ENCODE results near the gene BGN.
A peak's percentile ranks its signal among the peaks of the same experiment; 100 is the strongest.

The BGN gene

GRCh38 chrX:153494541-153495361, at the start of gene BGN:
Gene BGN, plus strand, starts transcription at chrX:153494980. Its CDS starts 9,652 bp downstream, at chrX:153504632.
- no peak within 1 kb of the TSS for H3K27ac ChIP-seq (ENCODE audit: low read length)

DNA sequence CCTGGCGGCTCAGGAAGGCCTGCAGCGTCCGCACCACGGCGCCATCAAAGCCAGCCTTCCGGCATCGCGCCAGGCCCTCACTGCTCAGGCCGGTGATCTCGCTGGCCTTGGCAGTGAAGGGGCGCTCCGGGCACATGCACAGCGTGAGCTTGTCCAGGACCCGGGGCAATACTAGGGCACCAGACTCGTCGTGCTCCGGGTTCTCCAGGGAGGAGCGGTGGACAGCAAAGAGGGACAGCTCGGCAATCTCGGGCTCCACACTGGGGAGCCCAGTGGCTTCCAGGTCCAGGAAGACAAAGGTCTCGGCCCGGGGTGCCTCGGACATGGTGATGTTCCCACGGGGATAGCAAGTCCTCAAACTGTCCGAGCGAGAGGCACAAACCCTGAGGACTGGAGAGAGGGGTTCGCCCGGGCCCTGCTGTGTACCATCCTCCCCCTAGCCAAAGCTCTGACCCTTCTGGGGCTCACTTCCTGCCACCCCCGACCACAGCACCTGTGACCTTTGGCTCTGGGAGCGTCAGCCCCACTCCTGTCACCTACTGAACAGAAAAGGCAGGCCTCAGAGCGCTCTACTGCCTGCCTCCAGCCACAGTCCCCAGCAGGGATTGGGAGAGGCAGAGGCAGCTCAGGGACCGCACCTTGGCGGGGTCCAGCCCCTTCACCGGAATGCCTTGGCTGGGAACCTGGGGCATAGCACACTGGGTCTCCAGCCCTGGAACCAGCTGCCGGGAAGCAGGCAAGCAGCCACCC, 49.5 kb upstream of the BGN start:
- H3K4me3 ChIP-seq (ENCODE audit: low read length in 2 of 2) = no peak overlapping the region
- no peaks in the 10 kb centered on the region for H3K9me3 ChIP-seq (ENCODE audit: control insufficient read depth in 2 of 2, low read length in 2 of 2)
- H3K27ac ChIP-seq (ENCODE audit: low read length) = no peak overlapping the region
- no peak overlapping the region for H3K9ac ChIP-seq (ENCODE audit: low read length in 2 of 2)
- no peaks in the 10 kb centered on the region for H3K4me1 ChIP-seq (ENCODE audit: control insufficient read depth, insufficient read depth, low read length)
- H3K27me3 ChIP-seq (ENCODE audit: control insufficient read depth in 1 of 2, insufficient read depth in 2 of 2, low read length in 2 of 2) = peaks cover 0 to 5% of the 10 kb centered on the region in 2 donors
- no peaks in the 10 kb centered on the region for H3K36me3 ChIP-seq (ENCODE audit: control insufficient read depth in 2 of 2, insufficient read depth in 2 of 2, low read length in 2 of 2)

More at GRCh38 chrX:153494541-153495361, at the start of gene BGN:
- no peaks in the 10 kb centered on the region for H3K36me3 ChIP-seq (ENCODE audit: control insufficient read depth in 2 of 2, insufficient read depth in 2 of 2, low read length in 2 of 2)
- H3K9me3 ChIP-seq (ENCODE audit: control insufficient read depth in 2 of 2, low read length in 2 of 2) = no peaks in the 10 kb centered on the region
- H3K4me1 ChIP-seq (ENCODE audit: control insufficient read depth, insufficient read depth, low read length) = peaks cover 14% of the 10 kb centered on the region
- peaks cover 0 to 15% of the 10 kb centered on the region in 2 donors for H3K27me3 ChIP-seq (ENCODE audit: control insufficient read depth in 1 of 2, insufficient read depth in 2 of 2, low read length in 2 of 2)
- peak within 1 kb of the TSS; percentile 12 to 64 for H3K4me3 ChIP-seq (ENCODE audit: low read length in 2 of 2)
- H3K9ac ChIP-seq (ENCODE audit: low read length in 2 of 2) = no peak within 1 kb of the TSS

DNA sequence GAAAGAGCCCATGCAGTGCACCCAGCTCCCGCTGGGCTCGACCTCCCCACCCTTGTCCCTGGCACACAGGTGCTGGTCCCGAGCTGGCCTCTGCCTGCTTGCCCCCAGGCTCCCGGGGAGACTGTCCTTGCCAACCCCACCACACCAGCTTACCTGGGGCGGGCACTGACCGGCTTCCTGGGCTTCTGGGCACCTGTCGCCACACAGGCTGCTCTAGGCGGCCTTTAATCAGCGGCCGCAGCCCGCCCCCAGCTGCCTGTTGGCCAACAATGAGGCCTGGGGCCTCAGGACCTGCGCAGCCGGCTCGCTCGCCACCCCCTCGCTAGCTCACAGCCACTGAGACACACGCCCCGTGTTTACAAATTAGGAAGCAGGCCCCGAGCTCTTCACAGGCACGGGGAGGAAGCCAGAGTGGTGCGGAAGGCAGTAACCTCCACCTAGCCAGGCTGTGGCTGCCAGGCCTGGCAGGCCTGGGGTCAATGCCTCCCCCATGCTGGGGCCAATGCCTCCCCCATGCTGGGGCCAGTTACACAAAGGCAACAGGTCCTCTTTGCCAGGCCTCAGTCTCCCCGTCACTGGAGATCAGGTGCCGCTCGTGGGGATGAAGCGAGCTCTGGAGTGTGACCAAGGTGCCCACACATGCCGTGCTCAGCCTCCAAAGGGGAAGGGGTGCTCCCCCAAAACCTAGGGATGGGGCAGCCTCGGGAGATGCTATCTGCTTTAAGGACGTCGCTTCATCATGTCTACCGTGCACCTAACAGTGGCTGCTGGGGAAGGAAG, 48.7 kb upstream of the BGN start, which contains the start of gene TREX2:
Gene TREX2, minus strand, starts transcription at position 201 of the 780 bp plus-strand sequence. CDS start 626 bp downstream, outside the sequence.
- Histone ChIP-seq H3K9me3 (ENCODE audit: control insufficient read depth in 2 of 2, low read length in 2 of 2) (no peaks in the 10 kb centered on the region), H3K27ac (ENCODE audit: low read length) (no peak within 1 kb of the TSS), H3K4me1 (ENCODE audit: control insufficient read depth, insufficient read depth, low read length) (no peaks in the 10 kb centered on the region), H3K27me3 (ENCODE audit: control insufficient read depth in 1 of 2, insufficient read depth in 2 of 2, low read length in 2 of 2) (no peaks in the 10 kb centered on the region), H3K9ac (ENCODE audit: low read length in 2 of 2) (no peak within 1 kb of the TSS), H3K4me3 (ENCODE audit: low read length in 2 of 2) (no peak within 1 kb of the TSS), H3K36me3 (ENCODE audit: control insufficient read depth in 2 of 2, insufficient read depth in 2 of 2, low read length in 2 of 2) (no peaks in the 10 kb centered on the region)

DNA sequence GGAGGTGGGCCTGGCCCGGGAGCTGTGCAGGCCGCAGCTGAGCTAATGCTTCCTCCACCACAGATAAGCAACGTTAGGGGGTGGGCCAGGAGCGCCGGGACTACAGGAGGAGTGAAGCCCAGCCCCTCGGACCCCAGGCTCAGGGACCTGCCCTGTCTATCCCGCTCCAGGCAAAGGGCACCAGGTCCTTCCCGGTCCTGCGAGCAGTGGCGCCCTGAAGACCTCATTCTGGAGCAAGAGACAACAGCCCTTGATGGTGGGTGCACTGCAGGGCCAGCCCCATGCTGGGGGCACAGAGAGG, 48.2 kb upstream of the BGN start:
- Histone ChIP-seq H3K36me3 (ENCODE audit: control insufficient read depth in 2 of 2, insufficient read depth in 2 of 2, low read length in 2 of 2) (no peaks in the 10 kb centered on the region), H3K4me3 (ENCODE audit: low read length in 2 of 2) (no peak overlapping the region), H3K9me3 (ENCODE audit: control insufficient read depth in 2 of 2, low read length in 2 of 2) (no peaks in the 10 kb centered on the region), H3K27me3 (ENCODE audit: control insufficient read depth in 1 of 2, insufficient read depth in 2 of 2, low read length in 2 of 2) (no peaks in the 10 kb centered on the region), H3K9ac (ENCODE audit: low read length in 2 of 2) (no peak overlapping the region), H3K4me1 (ENCODE audit: control insufficient read depth, insufficient read depth, low read length) (no peaks in the 10 kb centered on the region), H3K27ac (ENCODE audit: low read length) (no peak overlapping the region)

GRCh38 chrX:153446950-153447580, 47.7 kb upstream of the BGN start:
- Histone ChIP-seq H3K9me3 (ENCODE audit: control insufficient read depth in 2 of 2, low read length in 2 of 2) (no peaks in the 10 kb centered on the region), H3K36me3 (ENCODE audit: control insufficient read depth in 2 of 2, insufficient read depth in 2 of 2, low read length in 2 of 2) (no peaks in the 10 kb centered on the region), H3K9ac (ENCODE audit: low read length in 2 of 2) (no peak overlapping the region), H3K27ac (ENCODE audit: low read length) (no peak overlapping the region), H3K4me1 (ENCODE audit: control insufficient read depth, insufficient read depth, low read length) (no peaks in the 10 kb centered on the region), H3K4me3 (ENCODE audit: low read length in 2 of 2) (no peak overlapping the region), H3K27me3 (ENCODE audit: control insufficient read depth in 1 of 2, insufficient read depth in 2 of 2, low read length in 2 of 2) (no peaks in the 10 kb centered on the region)

- Histone ChIP-seq H3K9me3 (ENCODE audit: control insufficient read depth in 2 of 2, low read length in 2 of 2) (no peaks in the 10 kb centered on the region), H3K9ac (ENCODE audit: low read length in 2 of 2) (no peak overlapping the region), H3K27ac (ENCODE audit: low read length) (no peak overlapping the region), H3K4me1 (ENCODE audit: control insufficient read depth, insufficient read depth, low read length) (no peaks in the 10 kb centered on the region), H3K36me3 (ENCODE audit: control insufficient read depth in 2 of 2, insufficient read depth in 2 of 2, low read length in 2 of 2) (no peaks in the 10 kb centered on the region), H3K4me3 (ENCODE audit: low read length in 2 of 2) (no peak overlapping the region), H3K27me3 (ENCODE audit: control insufficient read depth in 1 of 2, insufficient read depth in 2 of 2, low read length in 2 of 2) (no peaks in the 10 kb centered on the region)
These were observed 47.2 kb upstream of the BGN start for GRCh38 chrX:153447581-153447960.

DNA sequence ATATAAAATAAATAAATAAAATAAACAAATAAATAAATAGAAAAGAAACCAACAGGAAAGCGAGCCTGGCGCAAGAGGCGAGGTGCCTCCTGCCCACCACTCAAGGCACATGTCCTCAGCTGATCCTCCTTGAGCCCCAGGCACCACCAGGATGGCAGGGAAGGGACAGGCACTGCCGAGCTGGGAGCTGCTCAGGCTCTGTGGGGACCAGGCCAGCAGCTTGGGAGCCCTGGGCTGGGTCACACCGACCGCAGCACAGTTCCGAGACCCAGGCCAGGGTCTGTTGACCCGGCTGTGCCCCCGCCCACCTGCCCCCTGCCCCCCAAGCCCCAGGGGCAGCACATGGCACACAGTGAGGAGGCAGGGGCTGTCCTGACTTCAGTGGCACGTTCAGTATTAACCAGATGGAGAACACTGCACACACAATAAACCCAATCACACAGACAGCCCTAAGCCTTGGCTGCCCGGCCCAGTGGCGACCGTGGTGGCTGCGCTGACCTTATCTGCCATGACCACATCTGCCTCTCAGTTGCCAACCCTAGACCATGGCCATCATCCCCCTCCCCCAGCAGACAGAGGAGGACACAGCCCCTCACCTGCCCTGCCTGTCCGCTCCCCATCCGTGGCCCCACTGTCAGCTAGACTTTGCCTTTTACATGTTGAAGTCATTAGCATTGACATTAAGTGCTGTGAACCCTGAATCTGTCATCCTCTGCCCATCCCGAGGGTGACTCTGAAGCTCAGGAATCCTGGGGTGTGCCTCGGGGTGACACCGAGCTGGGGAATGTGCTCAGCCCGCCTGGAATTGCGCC, 46.0 kb upstream of the BGN start:
- Histone ChIP-seq H3K36me3 (ENCODE audit: control insufficient read depth in 2 of 2, insufficient read depth in 2 of 2, low read length in 2 of 2) (no peaks in the 10 kb centered on the region), H3K9me3 (ENCODE audit: control insufficient read depth in 2 of 2, low read length in 2 of 2) (no peaks in the 10 kb centered on the region), H3K27ac (ENCODE audit: low read length) (no peak overlapping the region), H3K4me3 (ENCODE audit: low read length in 2 of 2) (no peak overlapping the region), H3K9ac (ENCODE audit: low read length in 2 of 2) (no peak overlapping the region), H3K4me1 (ENCODE audit: control insufficient read depth, insufficient read depth, low read length) (no peaks in the 10 kb centered on the region), H3K27me3 (ENCODE audit: control insufficient read depth in 1 of 2, insufficient read depth in 2 of 2, low read length in 2 of 2) (no peaks in the 10 kb centered on the region)

DNA sequence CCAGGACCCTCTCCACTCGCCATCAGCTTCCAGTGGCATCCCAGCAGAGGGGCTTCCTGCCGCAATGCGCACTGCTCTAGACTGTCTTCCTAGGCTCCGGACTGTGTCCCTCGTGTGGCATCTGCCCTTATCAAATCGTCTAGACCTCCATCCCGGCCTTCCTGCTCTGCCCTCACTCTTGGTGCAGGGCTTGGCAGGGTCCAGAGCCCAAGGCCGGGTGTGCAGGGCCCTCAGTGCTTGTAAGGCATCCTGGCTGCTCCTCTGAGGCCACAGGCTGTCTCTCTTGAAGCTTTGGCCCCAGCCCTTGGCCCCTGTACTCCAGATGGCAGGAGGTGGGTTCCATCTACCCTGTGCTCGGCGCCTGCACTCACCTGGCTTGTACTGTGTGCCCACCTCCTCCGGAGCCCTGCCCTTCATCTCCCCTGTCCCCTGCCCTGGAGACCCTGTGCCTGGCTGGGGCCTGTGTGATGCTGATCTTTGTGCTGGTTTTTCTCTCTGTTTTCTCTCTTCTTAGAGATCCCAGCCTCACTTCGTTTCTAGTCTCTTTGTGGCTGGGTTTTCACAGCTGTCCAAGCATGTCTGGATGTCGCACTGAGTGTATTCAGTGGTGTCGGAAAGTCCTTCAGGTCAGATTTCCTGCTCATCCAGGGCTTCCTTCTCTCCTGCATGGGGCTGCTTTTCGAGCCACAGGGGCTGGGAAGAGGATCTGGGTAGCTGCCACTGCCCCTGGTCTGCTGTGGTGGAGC, 45.2 kb upstream of the BGN start:
- Histone ChIP-seq H3K9ac (ENCODE audit: low read length in 2 of 2) (no peak overlapping the region), H3K27me3 (ENCODE audit: control insufficient read depth in 1 of 2, insufficient read depth in 2 of 2, low read length in 2 of 2) (no peaks in the 10 kb centered on the region), H3K36me3 (ENCODE audit: control insufficient read depth in 2 of 2, insufficient read depth in 2 of 2, low read length in 2 of 2) (no peaks in the 10 kb centered on the region), H3K9me3 (ENCODE audit: control insufficient read depth in 2 of 2, low read length in 2 of 2) (no peaks in the 10 kb centered on the region), H3K27ac (ENCODE audit: low read length) (no peak overlapping the region), H3K4me1 (ENCODE audit: control insufficient read depth, insufficient read depth, low read length) (no peaks in the 10 kb centered on the region), H3K4me3 (ENCODE audit: low read length in 2 of 2) (no peak overlapping the region)

DNA sequence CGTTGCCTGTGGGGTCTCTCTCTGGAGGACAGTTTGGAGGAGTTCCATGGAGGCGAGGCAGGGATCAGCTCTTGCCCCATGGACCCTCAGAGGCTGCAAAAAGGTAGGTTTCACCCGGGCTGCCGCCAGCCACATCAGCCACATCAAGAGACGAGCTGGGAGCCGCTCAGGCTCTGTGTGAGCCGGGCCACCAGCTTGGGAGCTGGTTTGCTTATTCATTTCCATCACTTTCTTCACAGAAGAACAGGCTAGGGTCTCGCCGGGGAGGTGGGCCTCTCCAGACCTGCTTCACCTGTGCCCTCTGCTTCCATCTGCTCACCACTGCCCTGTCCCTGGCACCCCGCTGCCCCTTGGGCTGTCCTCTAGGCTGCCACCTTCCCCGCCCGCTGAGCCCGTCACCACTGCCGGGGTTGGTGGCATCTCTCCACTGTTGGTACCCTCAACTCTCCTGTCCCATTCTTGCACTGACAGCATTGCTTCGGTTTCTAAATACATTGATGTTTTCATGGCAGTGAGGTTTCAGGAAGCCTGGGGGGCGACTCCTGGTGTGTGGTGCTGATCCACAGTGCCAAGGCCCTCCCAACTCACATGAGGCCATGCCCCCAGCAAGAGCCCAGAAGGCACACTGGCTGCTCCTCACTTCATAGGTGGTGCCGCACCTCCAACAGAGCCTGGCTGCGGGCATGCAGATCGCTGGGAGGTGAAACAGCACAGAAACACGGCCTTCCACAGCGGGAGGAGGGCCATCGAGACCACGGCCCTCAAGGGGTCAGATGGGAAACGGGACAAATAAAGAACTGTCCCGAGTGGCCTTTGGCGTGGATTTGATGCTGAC, 44.4 kb upstream of the BGN start:
- no peaks in the 10 kb centered on the region for H3K36me3 ChIP-seq (ENCODE audit: control insufficient read depth in 2 of 2, insufficient read depth in 2 of 2, low read length in 2 of 2)
- no peak overlapping the region for H3K27ac ChIP-seq (ENCODE audit: low read length)
- H3K9me3 ChIP-seq (ENCODE audit: control insufficient read depth in 2 of 2, low read length in 2 of 2) = no peaks in the 10 kb centered on the region
- H3K9ac ChIP-seq (ENCODE audit: low read length in 2 of 2) = no peak overlapping the region
- no peaks in the 10 kb centered on the region for H3K27me3 ChIP-seq (ENCODE audit: control insufficient read depth in 1 of 2, insufficient read depth in 2 of 2, low read length in 2 of 2)
- no peaks in the 10 kb centered on the region for H3K4me1 ChIP-seq (ENCODE audit: control insufficient read depth, insufficient read depth, low read length)
- no peak overlapping the region for H3K4me3 ChIP-seq (ENCODE audit: low read length in 2 of 2)

Data from stomach smooth muscle (tissue), 2 donors.